ENCODE results near the gene TMEM171.

Gene TMEM171

DNA sequence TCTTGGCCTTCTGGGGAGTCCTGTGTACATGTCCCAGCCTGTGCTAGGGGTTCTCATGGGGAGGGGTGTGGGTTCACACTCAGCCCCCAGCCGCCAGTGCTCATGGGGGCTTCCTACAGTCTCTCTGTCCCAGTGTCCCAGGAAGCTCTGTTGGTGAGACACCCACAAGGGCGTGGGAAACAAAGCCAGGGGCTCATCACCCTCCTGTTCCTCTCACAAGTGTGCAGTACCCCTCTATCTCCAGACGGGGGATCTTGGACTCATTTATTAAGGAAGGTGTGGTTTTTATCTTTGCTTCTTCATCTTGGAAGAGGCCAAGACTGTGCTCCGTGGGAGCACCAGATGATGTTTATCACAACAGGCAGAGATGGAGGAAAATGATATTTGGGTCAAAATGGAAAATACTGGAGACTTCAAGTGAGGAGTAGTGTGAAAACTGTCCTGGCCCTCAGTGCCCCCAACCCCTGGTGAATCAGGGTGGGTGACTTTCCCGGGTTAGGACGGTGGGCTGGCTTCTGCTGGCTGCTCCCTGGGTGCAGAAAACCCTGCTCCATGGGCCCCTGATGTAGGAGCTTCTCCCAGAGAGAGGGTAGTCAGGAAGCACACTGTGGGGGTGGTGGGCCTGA, 15.2 kb downstream of the TMEM171 start:
- TF ChIP-seq, protein P1, sequence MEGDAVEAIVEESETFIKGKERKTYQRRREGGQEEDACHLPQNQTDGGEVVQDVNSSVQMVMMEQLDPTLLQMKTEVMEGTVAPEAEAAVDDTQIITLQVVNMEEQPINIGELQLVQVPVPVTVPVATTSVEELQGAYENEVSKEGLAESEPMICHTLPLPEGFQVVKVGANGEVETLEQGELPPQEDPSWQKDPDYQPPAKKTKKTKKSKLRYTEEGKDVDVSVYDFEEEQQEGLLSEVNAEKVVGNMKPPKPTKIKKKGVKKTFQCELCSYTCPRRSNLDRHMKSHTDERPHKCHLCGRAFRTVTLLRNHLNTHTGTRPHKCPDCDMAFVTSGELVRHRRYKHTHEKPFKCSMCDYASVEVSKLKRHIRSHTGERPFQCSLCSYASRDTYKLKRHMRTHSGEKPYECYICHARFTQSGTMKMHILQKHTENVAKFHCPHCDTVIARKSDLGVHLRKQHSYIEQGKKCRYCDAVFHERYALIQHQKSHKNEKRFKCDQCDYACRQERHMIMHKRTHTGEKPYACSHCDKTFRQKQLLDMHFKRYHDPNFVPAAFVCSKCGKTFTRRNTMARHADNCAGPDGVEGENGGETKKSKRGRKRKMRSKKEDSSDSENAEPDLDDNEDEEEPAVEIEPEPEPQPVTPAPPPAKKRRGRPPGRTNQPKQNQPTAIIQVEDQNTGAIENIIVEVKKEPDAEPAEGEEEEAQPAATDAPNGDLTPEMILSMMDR (IDR thresholded peaks at IDR 0.05; ENCODE audit: low read length, missing control alignments), result peak; percentile 31
- no peak for DNase-seq (ENCODE audit: low read depth)
- no peak overlapping the region for H3K4me3 ChIP-seq (replicated peaks; ENCODE audit: low read depth, low read length)

DNA sequence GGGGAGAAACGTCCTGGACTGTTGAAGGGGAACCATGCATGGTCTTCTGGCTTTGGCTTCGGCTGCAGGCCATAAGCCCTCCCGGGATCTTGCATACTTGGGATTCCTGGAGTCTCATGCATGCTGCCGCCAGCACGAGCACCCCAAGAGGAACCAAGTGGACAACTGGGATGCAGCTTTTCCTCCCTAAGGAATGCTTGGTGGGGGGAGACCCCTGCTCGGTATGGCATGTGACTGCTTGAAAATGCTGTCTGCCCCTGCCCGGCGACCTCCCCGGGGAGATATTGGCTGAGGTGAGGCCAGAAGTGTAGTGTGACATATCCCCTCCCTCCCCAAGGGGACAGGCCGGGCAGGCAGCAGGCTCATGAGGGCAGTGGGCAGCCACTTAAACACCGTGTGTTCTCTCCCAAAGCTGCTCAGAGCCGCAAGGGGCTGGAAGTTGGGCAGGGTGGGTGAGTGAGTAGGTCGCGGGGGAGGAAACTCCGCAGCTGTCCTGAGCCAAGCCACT, 15.7 kb downstream of the TMEM171 start:
- DNase-seq (ENCODE audit: low read depth), result peak; percentile 31

DNA sequence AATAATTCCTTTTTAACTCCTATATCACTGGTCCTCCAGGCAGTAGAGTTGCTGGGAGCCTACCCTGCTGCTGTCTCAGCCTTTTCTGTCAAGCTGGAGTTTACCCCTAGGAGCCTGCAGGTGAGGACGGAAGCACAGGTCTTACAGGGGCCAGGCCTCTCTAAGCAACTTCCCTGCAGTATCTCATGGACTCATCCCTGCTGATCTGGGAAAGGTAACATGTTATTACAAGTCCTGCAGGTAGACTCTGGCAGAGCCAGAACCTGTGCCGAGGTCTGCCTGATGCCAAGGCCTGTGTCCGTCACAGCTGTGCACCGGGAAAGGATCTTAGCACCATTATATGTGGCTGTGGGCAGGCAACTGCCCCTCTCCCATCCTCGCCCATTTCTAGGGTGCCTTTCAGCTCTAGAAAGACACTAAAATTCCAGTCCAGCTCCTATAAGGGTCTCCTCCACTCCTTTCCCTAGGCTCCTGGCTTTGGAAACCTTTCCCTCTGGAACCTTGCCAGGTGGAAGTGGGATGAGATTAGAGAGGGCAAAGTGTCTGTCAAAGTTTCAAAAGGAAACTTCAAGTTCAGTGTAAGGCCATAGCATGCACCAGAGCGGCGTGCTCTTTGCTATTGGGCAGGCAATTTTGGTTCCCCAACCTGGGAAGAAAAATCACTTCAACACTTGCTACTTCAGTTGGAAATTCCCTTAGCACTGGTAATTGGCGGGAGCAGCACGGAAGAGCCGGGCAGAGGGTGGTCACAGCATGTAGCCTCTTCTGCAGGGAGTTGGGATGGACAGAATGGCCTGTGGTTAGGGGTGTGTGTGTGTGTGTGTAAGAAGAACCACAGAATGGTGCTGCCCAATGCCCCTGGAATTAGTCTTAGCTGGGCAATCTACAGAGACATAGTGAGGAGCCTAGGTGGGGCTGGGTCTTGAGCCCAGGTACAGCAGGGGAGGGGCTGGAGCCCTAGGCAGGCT, 17.5 kb downstream of the TMEM171 start:
- H3K4me3 ChIP-seq (replicated peaks; ENCODE audit: low read depth, low read length), result no peak overlapping the region
- TF ChIP-seq, protein P1 (IDR thresholded peaks at IDR 0.05; ENCODE audit: low read length, missing control alignments), result no peak
- no peak for DNase-seq (ENCODE audit: low read depth)

More for the DNA sequence above, 15.7 kb downstream of the TMEM171 start:
- H3K4me3 ChIP-seq (replicated peaks; ENCODE audit: low read depth, low read length), result no peak overlapping the region
- TF ChIP-seq, protein P1 (IDR thresholded peaks at IDR 0.05; ENCODE audit: low read length, missing control alignments), result no peak

DNA sequence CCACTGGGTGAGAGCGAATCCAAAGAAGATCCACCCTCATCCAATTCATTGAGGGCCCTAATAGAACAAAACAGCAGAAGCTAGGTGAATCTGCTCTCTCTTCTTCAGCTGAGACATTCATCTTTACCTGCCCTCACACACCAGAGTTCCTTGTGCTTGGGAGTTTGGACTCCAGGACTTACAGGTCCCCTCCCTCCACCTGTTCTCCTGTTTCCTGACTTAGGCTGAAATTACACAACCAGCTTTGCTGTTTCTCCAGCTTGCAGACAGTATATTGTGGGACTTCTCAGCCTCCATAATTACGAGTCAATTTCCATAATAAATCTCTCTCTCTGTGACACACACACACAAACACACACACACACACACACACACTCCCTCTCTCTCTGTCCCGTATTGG, 19.1 kb downstream of the TMEM171 start:
- TF ChIP-seq, protein P1 (IDR thresholded peaks at IDR 0.05; ENCODE audit: low read length, missing control alignments), result no peak
- DNase-seq (ENCODE audit: low read depth), result no peak
- H3K4me3 ChIP-seq (replicated peaks; ENCODE audit: low read depth, low read length), result no peak overlapping the region

DNA sequence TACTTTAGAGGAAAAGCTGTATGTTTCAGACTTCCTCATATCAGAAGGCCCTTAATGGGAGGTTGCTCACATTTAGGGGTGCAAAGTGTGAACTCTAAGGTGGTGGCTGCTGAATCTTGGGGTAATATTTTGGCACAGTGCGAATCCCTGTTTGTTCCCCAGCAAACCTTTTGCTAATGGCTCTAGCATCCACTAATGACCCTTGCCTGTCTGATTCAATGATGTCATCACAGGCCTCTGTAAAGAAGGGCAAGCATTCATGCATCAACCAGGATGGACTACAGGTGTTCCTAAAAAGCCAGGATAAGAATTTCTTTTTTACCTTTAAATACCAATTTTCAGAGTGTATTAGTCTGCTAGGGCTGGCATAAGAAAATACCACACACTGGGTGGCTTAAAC, 20.4 kb downstream of the TMEM171 start:
- DNase-seq (ENCODE audit: low read depth), result no peak
- TF ChIP-seq, protein P1 (IDR thresholded peaks at IDR 0.05; ENCODE audit: low read length, missing control alignments), result no peak
- no peak overlapping the region for H3K4me3 ChIP-seq (replicated peaks; ENCODE audit: low read depth, low read length)

DNA sequence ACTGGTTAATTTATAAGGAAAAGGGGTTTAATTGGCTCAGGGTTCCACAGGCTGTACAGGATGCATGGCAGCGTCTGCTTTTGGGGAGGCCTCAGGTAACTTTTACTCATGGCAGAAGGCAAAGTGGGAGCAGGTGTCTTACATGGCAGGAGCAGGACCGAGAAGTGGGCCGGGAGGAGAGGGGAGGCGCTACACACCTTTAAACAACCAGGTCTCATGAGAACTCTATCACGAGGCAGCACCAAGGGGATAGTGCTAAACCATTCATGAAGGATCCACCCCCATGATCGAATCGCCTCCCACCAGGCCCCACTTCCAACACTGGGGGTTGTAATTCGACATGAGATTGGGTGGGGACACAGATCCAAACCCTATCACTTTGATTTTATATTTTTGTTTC, 21.7 kb downstream of the TMEM171 start:
- H3K4me3 ChIP-seq (replicated peaks; ENCODE audit: low read depth, low read length), result no peak overlapping the region
- DNase-seq (ENCODE audit: low read depth), result no peak
- TF ChIP-seq, protein P1 (IDR thresholded peaks at IDR 0.05; ENCODE audit: low read length, missing control alignments), result no peak

All from fibroblast of pulmonary artery (primary cell).